Measurements from ENCODE around the gene NACC1. TPM values are rescaled to one million over a fixed set of nuclear protein-coding genes. Genes with fewer than 3 reads are reported as not detected.
"Not testable (repeated sequence)": the region's sequence is repeated elsewhere in the genome, so short reads cannot be mapped to it uniquely, and the experiment has no call there.

The NACC1 gene
- total RNA-seq, 2 donors from 2014 or later, result 56.1 to 67.2 TPM

DNA sequence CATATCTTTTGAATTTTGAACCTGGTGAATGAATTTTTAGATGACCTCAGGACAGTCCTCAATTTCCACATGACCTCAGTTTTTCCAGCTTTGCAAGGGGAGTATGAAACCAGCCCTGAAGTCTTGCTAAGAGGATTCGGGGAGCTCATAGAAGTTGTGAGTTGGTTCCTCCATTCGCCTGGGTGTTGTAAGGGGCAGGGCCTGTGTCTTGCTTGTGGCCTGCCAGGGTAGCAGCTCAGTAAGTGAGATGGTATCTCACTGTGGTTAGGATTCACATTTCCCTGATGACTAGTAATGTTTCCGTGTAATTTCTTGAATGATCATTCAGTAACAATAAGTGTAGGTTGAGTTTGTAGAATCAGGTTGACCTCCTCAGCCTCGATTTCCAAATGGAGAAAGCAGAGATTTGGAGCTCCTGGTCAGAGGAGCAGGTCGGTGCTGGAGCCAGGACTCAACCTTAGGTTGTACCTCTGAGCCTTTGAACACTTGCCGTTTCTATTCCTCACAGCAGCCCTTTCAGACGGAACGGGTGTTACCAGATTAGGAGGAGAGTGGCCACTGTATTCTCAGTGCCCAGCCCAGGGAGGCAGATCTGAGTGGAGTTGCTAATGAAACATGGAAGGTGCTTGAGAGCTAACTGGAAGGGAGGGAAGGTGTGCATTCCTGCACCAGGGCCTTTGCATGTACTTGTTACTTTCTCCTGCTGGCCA, 14.6 kb downstream of the NACC1 start:
- ATAC-seq (no peak), DNase-seq (no peak)
- intact Hi-C loops (cut with DNase I, micrococcal nuclease), result no loop called here

DNA sequence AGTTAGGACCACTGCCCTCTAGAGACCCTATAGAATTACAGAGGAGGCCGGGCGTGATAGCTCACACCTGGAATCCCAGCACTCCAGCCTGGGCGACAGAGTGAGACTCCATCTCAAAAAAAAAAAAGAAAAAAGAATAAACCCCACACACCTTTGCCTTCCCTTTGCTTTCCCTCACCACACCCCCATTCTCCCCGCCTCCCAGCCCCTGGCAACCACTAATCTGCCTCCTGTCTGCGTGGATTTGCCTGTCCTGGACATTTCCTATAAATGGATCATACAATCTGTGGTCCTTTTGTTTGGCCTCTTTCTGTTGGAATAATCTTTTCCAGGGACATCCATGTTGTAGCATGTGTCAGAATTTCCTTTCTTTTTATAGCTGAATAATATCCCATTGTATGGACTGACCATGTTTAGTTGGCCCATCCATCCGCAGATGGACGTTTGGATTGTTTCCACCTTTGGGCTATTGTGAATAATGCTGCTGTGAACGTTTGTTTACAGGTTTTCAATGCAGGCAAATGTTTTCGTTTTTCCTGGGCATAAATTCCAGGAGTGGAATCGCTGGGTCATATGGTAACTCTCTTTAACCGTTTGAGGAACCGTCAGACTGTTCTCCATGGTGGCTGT, 15.3 kb downstream of the NACC1 start:
- intact Hi-C loops (cut with DNase I, micrococcal nuclease), result no loop called here
- ATAC-seq (no peak), DNase-seq (no peak)

DNA sequence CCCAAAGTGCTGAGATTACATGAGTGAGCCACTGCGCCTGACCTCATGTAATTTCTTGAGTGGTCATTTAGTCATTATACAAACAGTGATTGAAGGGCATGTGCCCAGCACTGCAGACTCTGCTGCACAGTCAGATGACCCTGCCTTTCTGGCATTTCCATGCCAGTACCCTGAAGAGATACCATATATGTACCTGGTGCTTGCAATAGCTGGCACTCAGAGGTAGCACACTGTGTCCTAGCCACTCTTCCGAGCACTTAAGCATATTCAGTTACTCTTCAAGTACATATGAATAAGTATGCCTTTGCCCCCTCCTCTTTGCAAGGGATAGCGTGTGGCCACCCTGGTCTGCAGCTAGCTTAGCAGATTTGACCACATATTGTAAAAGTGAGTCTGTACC, 16.6 kb downstream of the NACC1 start:
- DNase-seq (no peak), ATAC-seq (no peak)
- intact Hi-C loops (cut with DNase I, micrococcal nuclease), result no loop called here

DNA sequence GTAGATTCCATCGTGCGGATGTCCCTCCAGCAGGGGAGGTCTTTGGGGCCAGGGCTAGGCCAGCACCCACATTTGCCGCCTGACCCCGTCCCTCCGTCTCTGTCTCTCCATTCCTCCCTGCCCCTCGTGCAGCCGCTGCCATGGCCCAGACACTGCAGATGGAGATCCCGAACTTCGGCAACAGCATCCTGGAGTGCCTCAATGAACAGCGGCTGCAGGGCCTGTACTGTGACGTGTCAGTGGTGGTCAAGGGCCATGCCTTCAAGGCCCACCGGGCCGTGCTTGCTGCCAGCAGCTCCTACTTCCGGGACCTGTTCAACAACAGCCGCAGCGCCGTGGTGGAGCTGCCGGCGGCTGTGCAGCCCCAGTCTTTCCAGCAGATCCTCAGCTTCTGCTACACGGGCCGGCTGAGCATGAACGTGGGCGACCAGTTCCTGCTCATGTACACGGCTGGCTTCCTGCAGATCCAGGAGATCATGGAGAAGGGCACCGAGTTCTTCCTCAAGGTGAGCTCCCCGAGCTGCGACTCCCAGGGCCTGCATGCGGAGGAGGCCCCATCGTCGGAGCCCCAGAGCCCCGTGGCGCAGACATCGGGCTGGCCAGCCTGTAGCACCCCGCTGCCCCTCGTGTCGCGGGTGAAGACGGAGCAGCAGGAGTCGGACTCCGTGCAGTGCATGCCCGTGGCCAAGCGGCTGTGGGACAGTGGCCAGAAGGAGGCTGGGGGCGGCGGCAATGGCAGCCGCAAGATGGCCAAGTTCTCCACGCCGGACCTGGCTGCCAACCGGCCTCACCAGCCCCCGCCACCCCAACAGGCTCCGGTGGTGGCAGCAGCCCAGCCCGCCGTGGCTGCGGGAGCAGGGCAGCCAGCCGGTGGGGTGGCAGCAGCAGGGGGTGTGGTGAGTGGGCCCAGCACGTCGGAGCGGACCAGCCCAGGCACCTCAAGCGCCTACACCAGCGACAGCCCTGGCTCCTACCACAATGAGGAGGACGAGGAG, 17.3 kb downstream of the NACC1 start:
- ATAC-seq (no peak), DNase-seq (no peak)
- intact Hi-C loops (cut with DNase I, micrococcal nuclease), result no loop called here

DNA sequence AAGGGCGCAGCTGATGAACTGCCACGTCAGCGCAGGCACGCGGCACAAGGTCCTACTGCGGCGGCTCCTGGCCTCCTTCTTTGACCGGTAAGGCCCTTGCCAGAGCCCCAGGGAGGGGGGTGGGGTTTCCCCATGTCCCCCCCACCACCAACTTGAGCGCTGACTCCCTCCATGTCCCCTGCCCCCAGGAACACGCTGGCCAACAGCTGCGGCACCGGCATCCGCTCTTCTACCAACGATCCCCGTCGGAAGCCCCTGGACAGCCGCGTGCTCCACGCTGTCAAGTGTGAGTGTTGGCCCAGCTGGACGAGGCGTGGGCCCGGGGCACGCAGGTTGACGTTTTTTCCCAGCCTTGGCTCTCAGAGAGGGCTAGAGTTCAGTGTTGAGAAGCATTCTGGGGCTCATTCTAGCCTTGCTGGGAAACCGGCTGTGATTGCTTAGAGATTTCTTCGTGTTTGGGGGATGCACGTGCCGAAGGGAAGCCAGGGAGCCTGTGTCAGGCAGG, 19.3 kb downstream of the NACC1 start:
- intact Hi-C loops (cut with DNase I, micrococcal nuclease), result no loop called here
- DNase-seq, result no peak
- ATAC-seq, result no peak

DNA sequence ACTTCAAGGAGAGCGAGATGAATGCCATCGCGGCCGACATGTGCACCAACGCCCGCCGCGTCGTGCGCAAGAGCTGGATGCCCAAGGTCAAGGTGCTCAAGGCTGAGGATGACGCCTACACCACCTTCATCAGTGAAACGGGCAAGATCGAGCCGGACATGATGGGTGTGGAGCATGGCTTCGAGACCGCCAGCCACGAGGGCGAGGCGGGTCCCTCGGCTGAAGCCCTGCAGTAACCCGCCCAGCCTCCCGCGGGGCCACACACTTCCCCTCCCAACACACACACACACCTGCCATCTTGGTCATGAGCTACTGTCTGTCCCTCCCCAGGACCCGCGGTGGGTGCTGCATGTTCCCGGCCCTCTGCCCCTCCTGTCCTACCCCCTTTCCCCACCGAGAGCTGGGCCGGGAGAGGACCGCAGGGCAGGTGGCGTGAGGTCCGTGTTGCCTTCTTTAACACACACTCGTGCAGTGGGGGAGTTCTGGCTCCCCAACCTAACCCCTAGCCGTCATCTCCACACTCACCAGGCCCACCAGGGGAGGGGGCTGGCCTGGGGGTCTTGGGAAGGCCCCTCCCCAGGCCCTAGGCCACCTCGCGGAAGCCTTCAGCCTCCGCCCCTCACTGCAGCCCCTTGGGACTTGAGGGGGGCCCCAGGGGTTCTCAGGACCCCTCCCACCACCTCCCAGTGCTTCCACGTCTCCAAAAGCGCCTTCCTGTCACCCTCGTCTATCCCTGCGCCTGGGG, 20.3 kb downstream of the NACC1 start:
- DNase-seq (no peak), ATAC-seq (no peak)
- intact Hi-C loops (cut with DNase I, micrococcal nuclease), result no loop called here

DNA sequence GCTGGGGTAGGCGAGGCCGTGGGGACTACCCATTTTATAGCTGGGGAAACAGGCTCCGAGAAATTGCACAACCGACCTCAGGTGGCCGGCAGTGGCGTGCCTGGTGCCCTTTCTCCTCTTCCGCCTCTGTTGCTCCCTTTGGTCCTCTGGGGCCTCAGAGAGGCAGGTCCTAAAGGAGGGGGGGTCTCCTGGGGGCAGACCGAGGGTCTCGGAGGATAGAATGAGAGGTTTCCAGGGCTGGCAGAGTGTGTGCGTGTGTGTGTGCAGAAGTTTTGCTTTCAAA, 20.8 kb downstream of the NACC1 start:
- ATAC-seq (no peak), DNase-seq (no peak)
- intact Hi-C loops (cut with DNase I, micrococcal nuclease), result no loop called here

DNA sequence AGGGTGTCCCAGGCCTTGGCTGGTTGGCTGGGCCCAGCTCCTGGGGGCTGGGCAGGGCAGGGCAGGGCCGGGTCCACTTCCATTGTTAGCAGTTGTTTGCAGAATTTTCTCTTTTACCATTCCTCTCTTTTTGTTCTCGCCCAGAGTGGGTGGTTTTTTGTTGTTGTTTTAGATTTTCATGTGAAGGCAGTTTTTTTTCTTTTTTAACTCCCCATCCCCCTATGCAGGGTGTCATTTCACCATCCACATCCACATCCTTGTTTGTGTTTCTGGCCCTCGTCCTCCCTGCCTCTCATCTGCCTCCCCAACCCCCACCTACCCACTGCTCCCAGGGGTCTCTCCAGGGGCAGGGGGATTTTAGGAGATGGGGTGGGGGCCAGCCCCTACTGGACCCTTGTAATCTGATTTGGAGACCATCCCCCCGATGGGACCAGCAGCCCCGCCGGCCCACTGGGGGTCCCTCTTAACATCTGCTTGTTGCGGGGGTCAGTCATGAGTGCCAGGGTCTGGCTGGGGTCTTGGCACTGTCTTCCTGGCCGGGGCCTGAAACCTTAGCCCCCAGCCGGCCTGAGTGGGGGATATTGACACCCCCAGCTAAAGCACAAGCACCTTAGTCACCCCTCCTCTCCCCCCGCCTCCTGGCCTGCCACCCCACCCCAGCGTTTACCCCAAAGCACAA, 21.7 kb downstream of the NACC1 start:
- intact Hi-C loops (cut with DNase I, micrococcal nuclease), result no loop called here
- DNase-seq (no peak), ATAC-seq (no peak)

DNA sequence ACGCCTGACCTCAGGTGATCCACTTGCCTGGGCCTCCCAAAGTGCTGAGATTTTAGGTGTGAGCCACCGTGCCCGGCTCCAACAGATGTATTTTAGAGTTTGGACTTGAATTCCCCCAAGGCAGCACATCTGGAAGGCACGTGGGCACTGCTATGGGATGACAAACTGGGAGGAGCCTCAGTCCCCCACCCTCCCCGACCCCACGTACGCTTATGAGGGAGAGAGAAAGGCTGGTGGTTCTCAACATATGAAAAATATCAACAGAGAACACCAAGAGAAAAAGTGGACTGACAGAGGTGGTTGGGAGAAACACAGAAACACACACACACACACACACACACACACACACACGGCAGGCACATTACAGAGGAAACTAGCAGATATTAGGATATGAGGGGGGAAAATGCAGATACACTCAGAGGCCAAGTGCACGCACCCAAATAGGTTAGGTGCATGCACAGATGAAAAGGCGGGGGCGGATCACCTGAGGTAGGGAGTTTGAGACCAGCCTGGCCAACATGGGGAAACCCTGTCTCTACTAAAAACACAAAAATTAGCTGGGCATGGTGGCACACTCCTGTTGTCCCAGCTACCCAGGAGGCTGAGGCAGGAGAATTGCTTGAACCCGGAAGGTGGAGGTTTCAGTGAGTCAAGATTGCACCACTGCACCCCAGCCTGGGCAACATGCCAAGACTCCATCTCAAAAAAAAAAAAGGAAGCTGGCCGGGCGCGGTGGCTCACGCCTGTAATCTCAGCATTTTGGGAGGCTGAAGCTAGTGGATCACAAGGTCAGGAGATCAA, 28.9 kb downstream of the NACC1 start:
- intact Hi-C loops (cut with DNase I, micrococcal nuclease), result no loop called here
- DNase-seq (peak in 1 of 2 donors; percentile 53), ATAC-seq (no peak)

DNA sequence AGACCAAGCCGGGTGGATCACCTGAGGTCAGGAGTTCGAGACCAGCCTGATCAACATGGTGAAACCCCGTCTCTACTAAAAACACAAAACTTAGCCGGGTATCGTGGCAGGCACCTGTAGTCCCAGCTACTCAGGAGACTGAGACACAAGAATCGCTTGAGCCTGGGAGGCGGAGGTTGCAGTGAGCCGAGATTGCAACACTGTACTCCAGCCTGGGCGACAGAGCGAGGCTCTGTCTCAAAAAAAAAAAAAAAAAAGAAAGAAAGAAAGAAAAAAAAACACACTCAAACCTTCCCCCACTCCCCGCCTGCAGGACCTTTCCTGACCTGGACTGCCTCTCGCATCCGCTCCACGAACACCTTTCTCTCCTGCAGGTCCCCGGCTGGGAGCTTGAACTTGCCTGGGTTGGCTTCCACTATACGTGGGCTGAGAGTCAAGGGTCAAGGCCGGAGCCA, 31.1 kb downstream of the NACC1 start:
- intact Hi-C loops (cut with DNase I, micrococcal nuclease); ATAC-seq: not testable (repeated sequence)
- DNase-seq, result peak; percentile 24 to 47

DNA sequence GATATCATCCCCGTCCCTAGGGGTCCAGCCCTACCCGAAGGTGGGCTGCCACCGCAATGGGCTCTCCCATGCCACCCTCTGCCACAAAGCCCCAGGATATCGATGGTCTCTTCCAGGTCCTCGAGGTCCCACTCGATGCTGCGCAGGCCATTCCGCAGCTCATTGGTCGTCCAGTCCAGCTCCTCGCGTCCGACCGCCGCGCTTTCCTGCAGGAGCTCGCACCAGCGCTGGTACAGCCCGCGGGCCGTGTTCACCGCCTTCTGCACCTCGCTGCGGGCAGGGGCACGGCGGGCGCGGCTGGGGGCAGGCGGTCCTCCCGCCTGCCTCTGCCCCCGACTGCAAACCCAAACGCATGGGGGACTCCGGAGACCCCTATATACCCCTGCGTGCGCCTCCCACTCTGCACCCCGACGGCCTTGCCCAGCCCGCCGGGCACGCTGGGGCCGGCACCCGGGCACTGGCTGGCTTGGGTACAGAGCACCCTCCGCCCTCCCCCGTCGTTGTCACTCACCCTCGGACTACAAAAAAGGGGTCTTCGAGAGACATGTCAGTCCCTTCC, 31.6 kb downstream of the NACC1 start:
- peak; percentile 9 for ATAC-seq
- peak; percentile 59 to 77 for DNase-seq
- intact Hi-C loops (cut with DNase I, micrococcal nuclease), result no loop called here

DNA sequence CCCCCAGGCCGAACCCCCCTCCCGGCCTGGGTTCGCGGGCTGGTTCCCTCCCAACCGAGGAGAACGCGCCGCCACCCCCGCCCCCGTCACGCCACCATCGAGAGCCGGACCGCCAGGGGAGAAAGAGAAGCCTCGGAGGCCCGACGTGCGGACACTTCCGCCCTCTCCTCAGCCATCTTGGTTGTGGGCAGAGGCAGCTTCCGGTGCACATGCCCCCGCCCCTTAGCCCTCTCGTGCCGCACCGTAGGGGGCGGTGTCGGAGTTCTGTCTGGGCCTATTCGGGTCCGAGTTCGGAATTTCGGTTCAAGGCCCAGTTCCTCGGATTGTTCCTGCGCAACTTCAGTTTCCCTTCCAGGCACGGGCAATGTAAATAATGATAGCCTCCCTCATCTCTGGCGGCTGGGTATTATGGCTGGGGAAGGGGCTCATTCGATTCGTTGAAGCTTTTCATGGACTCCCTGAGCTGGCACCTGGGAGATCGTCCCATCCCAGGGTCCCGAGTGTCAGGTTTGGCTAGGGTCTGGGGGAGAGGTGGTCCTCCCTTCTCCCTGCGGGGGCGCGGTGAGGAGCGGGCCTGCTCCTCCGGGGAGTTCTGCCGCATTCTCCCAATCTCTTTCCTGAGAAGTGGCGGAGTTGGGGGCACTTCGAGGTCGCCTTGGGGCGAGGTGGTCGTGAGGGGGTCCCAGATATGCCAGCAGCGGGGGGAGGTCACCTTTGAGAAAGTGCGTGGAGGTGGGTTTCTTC, 32.3 kb downstream of the NACC1 start, which contains the start of the genes IER2 and STX10:
TSS of gene IER2 (plus strand) at position 225 of the 744 bp plus-strand sequence. CDS start 2,776 bp downstream, outside the sequence.
TSS of gene STX10 (minus strand) at position 189 of the 744 bp plus-strand sequence. CDS start 202 bp downstream, outside the sequence.
- DNase-seq (peak; percentile 95 to 96), ATAC-seq (peak; percentile 55)
- intact Hi-C loops (cut with DNase I, micrococcal nuclease), result no loop called here

DNA sequence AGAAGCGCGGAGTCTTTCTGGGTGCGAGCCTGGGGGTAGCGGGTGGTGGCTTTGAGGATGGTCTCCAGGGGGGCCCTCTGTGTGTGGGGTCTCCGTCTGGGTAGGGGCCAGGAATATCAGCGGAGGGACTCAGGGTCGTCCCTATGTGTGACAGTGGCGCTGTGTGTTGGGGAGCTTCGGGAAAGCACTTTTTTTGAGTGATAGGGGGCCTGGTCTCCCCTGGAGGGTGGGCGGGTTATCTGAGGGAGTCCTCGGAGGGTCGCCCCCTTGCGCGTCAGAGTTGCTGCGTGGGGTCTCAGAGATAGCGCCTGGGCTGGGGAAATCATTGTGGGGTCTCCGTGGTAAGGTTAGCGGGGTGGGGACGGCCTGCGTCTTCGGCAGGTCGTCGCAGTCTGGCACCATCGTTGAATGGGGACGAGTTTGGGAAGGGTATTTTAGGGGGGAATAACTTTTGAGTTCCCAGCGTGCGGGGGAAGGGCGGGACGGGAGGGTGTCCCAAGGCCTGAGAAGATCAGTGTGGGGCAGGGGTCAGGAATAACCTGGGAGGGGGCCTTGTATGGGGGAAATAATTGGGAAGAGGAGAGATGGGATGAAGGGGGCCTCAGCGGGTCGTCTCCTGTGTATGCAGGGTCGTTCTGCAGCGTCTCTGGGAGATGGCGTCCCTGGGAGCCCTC, 33.0 kb downstream of the NACC1 start:
- peak in 1 of 2 donors; percentile 56 for DNase-seq
- no peak for ATAC-seq
- intact Hi-C loops (cut with DNase I, micrococcal nuclease), result no loop called here

DNA sequence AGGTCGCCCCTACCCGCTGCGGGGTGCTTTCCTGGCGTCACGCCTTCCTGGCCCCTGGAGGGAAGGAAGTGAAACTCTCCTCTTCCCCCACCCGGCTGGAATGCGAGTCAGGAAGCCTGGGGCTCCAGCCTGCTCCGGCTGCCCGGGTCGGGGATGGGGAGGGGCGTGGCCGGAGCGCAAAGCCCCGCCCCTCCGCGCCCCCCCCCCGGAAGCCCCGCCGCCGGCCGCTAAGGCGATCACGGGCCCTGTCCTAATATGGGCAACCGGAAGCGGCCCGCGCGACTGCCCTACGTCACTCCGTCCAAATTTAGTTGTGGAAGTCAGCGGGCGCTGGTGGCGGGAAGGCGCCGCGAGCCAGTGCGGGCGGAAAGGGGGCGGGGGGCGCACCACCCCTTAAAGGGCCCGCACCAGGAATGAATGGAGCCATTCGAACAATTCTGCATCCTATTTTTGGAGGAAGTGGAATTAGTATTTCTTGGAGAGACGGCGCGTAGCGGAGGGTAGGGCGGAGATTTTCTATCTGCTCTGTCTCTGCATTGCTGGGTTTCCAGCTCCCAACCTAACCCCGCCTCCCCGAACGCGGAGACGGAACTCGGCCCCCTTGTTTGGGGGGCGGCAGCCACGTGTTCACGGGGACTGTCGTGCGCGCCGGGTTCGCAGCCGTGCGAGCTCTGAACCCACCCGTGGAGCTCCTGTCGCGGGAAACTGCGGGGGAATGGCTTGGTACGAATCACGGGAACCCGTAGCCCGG, 33.7 kb downstream of the NACC1 start:
- intact Hi-C loops (cut with DNase I, micrococcal nuclease), result no loop called here
- ATAC-seq (peak; percentile 47), DNase-seq (peak; percentile 98)

DNA sequence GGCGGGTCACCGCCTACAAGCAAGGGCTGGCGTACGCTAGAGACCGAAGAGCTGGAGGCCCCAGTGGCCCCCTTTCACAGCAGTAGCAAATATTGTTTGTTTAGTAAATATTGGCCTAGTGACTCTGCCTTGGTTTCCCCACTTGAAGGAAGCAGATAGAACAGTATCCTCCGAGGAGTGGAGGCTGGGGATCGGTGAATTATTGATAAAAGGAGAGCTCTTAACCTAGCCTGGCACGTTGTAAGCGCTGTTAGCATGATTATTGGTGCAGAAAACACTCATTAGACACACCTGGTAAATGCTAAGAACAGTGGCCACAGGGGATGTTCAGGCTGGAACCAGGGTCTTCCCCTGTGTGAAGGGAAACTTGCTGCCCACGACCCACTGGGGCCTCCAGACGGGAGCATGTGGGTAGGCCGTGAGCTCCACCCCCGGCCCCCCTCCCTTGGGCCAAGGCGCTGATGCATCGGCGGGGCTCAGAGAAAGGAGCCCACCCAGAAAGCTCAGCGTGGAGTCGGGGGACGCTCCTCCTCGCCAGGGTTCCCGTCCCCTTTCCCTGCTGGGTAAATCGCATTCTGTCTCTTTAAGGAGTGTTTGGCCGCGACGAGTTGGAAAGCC, 34.4 kb downstream of the NACC1 start:
- intact Hi-C loops (cut with DNase I, micrococcal nuclease), result no loop called here
- peak; percentile 0 for ATAC-seq
- DNase-seq, result no peak

Measured in left colon (tissue), 2 donors.